KBM-7 (cell line): ENCODE measurements around the gene ARHGAP28.
"Not testable (repeated sequence)": the region's sequence is repeated elsewhere in the genome, so short reads cannot be mapped to it uniquely, and the experiment has no call there.

ENCODE experiments used
- DNase-seq: peaks from one replicate; pipeline ENCODE4 v3.0.0-alpha.2; 2015
- in situ Hi-C: fragments of 300-500 bp; cut with MboI; formaldehyde crosslinking; loops from 2 replicates; pipeline ENCODE4 v1.14.3; 2020; ENCODE audit warnings: low sequenced_read_pairs, low pct_unique_long_range_greater_than_20kb, mixed read lengths

Gene ARHGAP28

GRCh38 chr18:6797171-6797570 lies 67.7 kb downstream of the ARHGAP28 start:
- in situ Hi-C loops, result no loop called here
- DNase-seq, result no peak

- no peak for DNase-seq
- in situ Hi-C loops, result no loop called here
These were observed 69.4 kb downstream of the ARHGAP28 start for GRCh38 chr18:6798896-6799295.

- DNase-seq, in situ Hi-C loops: not testable (repeated sequence)
These were observed 70.8 kb downstream of the ARHGAP28 start for GRCh38 chr18:6800309-6800708.

DNA sequence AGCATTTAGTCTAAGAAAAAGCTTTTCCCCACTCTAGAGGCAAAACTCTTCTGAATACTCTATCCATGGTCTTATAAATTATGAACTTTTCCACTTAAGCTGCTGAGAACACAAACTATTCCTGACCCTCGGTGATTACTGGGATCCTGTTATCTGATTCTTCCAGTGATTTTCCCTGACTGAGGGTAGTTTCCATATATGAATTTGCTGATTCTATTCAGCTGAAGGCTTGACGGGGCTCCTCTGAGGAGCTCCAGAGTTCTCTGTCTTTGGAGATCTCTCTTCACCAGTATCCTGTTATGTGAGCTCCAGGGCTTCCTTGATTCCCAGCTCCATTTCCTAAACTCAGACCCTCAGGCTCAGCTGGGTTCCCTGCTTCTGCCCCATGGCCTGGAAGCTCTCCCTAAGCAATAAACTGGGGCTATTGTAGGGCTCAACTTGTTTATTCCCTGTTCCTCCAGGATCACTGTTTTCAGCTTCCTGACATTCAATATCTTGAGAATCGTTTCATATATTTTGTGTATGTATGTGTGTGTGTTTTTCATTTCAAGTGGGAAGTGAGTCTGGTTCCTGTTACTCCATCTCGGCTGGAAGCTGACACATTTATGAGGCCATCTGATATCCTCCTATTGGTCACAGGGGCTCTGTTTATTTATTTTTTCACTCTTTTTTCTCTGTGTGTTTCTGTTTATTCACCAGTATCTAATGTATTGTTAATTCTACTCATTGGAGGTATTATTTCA lies 78.2 kb downstream of the ARHGAP28 start:
- in situ Hi-C loops, result no loop called here
- DNase-seq, result no peak

- DNase-seq, result no peak
- in situ Hi-C loops, result no loop called here
These were observed 80.7 kb downstream of the ARHGAP28 start for GRCh38 chr18:6810191-6810590.

DNA sequence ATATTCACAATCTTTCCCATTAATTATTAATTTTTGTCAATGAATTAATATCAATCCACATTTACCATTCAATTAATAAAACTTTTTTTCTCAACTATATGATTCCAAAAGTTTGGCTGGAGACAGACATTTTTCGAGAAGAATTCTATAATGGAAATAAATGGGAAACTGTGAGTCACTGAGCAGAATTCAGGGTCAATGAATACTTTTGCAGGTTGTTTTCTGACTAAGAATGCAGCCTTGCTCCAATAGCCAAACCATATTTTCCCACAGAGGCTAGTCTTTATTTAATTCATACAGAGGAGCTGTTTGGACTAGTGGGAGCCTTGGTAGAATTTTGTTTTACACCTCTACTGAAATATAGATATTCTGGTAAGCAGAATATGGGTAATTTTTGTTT lies 82.3 kb downstream of the ARHGAP28 start:
- DNase-seq, result no peak
- in situ Hi-C loops, result no loop called here

DNA sequence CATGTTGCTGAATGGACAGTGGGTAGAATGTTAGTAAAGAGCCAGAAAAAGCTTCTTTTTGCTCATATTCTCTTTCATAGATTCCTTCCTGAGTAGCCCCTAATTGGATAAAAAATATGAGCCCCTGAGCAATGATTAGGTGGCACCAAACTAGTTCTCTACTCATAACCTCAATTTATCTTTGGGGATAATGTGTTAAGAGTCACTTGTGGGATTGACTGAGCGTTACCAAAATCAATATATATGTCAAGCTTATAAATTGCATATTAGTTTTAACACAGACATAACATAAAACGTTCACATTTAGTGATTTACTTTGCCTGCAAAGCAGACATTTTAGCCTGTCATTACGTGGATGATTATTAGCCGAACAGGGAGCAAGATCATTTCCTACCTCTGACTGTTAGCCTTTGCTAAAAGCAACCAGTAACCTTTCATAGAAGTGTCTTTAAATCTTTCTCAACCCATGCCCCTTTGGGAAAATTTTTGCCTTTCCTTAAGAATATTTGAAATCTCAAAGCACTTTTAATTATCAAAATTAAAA lies 85.4 kb downstream of the ARHGAP28 start:
- in situ Hi-C loops, result no loop called here

DNA sequence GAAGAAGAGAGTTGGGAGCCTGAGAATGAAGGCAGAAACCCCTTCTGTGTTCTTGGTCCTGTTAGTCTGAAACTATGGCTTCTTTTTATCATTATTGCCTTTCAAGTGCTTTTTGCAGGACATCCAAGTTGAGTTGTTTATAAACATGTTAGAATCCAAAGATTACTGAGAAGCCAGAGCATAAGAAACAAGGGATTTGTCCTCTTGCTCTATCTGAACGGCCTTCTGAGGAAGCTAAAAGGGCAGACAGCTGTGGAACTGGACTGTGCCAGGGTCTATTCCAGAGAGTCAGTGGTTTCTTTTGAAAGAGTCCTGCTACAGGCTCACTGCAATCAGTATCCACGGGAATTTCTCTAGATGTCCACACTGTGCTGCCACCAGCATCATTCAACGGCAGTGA lies 86.6 kb downstream of the ARHGAP28 start:
- in situ Hi-C loops, result no loop called here
- no peak for DNase-seq

More for the DNA sequence above, 85.4 kb downstream of the ARHGAP28 start:
- DNase-seq, result no peak

GRCh38 chr18:6819332-6819731 lies 89.8 kb downstream of the ARHGAP28 start:
- no peak for DNase-seq
- in situ Hi-C loops, result no loop called here

GRCh38 chr18:6820314-6820713 lies 90.8 kb downstream of the ARHGAP28 start:
- no peak for DNase-seq
- in situ Hi-C loops, result no loop called here

DNA sequence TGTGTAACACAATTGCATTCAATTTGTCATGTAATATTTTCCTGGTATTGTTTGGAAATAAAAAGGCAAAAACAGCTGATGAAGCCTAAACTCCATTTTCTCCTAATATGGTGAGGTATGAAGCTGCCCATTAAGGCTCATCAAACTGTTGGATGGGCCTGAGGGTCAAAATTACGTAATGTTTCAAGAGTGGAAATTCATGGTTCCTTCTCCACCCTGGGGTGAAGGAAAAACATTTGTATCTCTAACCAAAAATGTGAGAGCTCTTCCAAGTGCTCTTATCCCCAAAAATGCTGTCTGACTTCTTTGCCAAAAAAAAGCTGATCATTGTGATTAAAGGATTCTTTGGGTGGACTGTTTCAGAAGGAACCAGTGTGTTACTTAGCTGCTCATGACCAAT lies 91.8 kb downstream of the ARHGAP28 start:
- in situ Hi-C loops, result no loop called here
- DNase-seq, result no peak

- in situ Hi-C loops, DNase-seq: not testable (repeated sequence)
These were observed 97.6 kb downstream of the ARHGAP28 start for GRCh38 chr18:6827161-6827560.

DNA sequence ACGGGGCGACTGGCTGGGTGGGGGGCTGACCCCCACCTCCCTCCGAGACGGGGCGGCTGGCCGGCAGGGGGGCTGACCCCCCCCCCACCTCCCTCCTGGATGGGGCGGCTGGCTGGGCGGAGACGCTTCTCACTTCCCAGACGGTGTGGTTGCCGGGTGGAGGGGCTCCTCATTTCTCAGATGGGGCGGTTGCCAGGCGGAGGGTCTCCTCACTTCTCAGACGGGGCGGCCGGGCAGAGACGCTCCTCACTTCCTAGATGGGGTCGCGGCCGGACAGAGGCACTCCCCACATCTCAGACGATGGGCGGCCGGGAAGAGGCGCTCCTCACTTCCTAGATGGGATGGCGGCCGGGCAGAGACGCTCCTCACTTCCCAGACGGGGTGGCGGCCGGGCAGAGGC lies 98.0 kb downstream of the ARHGAP28 start:
- DNase-seq, in situ Hi-C loops: not testable (repeated sequence)

DNA sequence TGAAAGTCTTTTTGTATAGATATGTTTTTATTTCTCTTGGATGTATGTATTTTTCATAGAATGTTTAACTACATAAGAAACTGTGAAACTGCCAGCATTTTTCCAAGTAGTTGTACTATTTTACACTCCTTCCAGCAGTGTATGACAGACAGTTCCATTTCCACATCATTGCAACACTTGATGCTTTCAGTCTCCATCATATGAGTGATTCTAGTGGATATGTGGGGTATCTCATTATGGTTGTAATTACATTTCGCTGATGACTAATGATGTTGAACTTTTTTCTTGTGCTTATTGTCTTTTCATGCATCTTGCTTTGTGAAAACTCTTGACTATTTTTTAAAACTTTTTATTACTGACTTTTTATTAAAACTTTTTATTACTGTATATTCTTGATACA lies 101.4 kb downstream of the ARHGAP28 start:
- DNase-seq, result no peak
- in situ Hi-C loops, result no loop called here

GRCh38 chr18:6835345-6835744 lies 105.8 kb downstream of the ARHGAP28 start:
- in situ Hi-C loops, result no loop called here
- DNase-seq, result no peak

- in situ Hi-C loops, result no loop called here
- no peak for DNase-seq
These were observed 106.8 kb downstream of the ARHGAP28 start for GRCh38 chr18:6836331-6836730.

- in situ Hi-C loops, result no loop called here
- no peak for DNase-seq
These were observed 108.4 kb downstream of the ARHGAP28 start for GRCh38 chr18:6837904-6838303.

GRCh38 chr18:6842081-6842480 lies 112.6 kb downstream of the ARHGAP28 start:
- DNase-seq, result no peak
- in situ Hi-C loops, result no loop called here

DNA sequence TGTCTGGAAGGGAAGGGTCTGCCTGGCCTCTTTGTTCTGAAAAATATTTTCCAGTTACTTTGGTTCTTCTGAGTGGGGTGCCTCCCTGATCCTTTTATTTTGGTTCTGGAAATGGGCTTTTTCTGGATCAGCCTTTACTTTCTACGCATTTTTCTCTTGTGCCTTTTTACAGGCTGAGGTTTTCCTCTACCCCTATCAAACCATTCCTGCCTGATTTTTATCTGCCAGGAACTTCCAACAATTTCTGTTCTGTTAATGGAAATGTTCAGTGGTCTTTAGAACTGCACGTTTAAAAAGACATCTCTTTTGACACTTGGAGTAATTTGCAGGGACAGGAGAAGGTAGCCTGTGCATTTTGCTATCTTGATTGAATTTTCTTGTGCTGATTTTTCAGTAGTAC lies 113.8 kb downstream of the ARHGAP28 start:
- no peak for DNase-seq
- in situ Hi-C loops, result no loop called here

- in situ Hi-C loops, DNase-seq: not testable (repeated sequence)
These were observed 116.0 kb downstream of the ARHGAP28 start for GRCh38 chr18:6845521-6845920.

DNA sequence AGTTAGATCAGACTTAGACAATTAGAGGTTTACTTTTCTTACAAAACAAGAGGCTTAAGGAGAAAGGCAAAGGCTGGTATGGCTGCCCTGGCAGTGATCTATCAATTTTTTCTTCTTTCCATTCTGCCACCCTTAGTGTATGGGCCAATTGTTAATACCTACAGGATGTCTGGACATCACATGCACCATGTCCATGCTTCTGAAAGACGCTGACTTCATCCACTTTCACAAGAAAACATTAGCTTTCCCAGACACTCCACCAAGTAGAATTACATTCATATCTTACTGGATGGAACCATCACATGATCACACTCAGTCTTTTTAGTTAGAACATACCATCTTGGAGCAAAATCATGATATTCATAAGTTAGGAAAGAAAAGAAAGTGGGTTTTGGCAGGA lies 120.9 kb downstream of the ARHGAP28 start:
- in situ Hi-C loops, result no loop called here
- DNase-seq, result no peak
